HG02678 (cell line): ENCODE data around the gene PHACTR1.

Experiments used
- ATAC-seq: cut with Tn5 transposase; IDR thresholded peaks from one replicate; pipeline ENCODE4 v1.9.1; 2021; ENCODE audit warnings: mild to moderate bottlenecking, moderate library complexity; ENCODE audit not compliant: unreplicated experiment

The PHACTR1 gene

DNA sequence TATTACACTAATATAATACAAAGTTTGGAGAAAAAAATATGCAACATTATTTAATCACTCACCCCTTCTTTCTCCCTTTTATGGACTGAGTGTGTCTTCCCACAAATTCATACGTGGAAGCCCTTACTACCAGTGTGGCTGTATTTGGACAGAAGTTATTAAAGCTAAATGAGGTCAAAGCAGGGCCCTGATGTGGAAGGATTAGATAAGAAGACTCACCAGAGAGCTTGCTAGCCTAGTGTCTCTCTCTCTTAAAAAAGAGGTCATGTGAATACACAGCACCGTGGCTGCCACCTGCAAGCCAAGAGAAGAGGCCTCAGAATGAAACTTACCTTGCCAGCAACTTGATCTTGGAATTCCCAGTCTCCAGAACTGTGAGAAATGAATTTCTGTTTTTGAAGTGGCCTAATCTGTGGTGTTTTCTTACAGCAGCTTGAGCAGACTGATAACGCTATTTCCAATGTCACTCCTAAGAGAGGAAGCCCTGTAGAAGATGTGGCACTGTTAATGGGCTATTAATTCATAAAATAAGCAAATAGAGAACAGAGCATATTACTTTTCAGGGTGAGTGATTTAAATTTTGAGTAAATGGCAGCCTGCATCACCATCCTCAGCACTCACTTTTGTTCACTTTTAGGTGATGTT, 378.3 kb downstream of the PHACTR1 start:
- ATAC-seq, result no peak

DNA sequence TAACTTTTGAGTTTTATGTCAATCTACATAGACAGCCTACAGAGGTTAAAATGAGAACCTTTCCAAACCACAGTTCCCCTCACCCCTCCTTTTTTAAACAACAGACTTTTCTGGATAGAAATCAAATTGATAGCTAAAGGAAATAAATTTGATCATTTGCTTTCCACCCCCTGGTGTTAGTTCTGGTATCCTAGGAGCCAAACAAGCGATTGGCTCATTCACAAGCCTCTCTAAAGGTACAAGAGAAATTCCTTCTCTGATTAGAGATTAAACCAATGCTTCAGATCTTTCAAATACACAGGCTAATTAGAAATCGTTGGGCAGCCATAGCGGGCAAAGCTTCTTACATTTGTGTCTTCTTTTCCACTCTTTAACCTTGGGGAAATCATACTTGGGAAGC, 379.5 kb downstream of the PHACTR1 start:
- ATAC-seq, result no peak

DNA sequence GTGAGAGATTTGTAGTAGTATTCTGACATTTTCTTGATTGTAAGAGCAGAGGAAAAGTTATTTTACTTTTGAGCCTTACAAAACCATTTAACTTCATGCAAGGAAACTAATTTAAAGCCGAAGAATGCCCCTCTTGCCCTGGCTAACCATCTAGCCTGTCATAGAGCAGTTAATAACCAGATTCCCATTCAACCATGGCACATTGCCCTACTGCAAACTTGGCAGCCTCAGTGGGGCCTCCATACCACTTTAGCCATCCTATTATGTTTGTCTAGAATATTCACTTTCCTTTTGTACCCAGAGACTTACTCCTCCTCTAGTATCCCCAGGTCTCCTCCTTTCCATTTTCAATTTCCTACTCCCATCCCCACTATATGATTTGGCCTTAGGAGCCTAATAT, 380.9 kb downstream of the PHACTR1 start:
- ATAC-seq, result no peak

DNA sequence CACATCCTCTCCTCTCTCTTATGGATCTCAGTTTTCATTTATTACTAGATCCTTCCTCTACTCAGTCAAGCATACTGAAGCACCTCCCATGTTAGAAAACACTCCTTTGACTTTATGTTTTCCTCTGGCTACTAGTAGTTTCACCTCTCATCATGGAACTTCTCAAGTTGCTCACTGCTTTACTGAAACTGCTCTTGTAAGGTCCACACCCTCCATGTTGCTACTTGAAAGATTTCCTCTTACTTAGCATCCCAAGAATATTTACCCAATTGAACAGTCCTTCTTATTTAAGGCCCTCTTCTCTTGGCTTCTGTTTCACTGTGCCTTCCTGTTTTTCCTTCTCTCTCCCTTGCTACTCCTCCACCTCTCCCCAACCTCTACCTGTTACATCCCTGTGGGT, 381.4 kb downstream of the PHACTR1 start:
- no peak for ATAC-seq

DNA sequence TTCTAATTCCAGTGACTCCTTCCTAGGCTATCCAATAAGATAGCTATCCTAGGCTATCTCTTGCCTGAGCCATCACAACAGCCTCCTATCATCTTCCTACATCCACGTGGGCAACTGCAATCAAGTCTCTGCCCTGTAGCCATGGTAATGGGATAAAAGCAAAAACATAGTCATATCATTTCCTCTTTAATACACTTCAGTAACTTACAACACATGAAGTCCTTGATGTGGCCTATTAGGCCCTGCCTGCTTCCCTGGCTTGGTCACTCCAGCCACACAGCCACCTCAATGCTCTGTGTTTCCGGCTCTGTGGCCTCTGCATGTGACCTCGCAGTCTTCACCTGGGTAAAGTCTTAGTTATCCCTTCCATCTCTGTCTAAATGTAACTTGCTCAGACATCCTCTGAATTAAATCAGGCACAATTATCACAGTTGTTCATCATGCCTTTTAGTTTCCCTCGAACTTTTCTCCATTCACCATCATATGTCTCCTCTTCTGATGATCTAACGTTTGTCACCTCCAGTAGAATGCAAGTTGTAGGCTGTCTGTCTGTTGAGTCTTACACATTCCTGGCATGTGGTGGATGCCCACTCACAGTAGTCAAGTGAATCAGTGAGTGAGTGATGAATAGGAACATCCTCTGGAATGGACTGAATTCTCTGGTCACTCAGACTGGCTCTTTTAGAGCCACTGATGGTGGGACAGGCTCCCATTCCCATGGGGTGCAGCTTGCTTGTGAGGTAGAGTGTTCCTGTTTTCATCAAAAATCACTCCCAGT, 382.4 kb downstream of the PHACTR1 start:
- no peak for ATAC-seq

DNA sequence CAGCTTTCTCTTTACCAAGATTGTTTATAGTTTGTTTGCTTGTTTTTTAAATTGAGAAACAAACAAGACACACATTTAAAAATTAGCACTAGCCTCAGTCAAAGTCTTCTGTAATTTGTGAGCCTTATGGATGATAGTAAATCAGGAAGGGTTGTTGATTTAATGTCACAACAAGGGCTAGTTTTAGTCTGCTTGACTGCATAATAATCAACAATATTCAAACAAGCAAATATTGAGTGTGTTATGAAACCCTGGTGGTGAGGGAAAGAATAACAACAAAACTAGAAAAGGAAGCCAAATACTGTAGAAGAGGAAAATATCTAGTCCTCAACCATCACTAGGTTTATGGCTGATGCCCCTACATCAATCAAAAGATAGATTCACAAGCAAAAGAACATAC, 383.2 kb downstream of the PHACTR1 start:
- no peak for ATAC-seq

DNA sequence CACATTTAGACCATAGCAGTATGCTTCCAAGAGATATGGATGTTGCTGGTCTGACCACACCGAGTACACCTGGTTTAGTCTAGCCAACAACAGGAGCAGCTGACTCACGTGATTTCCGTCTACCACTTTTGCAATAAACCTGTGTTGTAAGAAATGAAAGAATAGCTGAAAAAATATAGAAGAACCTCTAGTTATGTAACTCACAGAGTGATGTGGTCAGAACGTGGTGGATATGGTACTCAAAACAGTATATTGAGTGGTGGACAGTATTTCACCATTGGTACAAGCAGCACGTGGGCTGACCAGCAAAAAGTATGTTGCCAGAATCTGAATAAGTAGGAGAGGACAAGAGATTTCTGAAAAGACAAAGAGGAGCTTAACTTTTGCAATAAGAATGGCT, 384.8 kb downstream of the PHACTR1 start:
- no peak for ATAC-seq

DNA sequence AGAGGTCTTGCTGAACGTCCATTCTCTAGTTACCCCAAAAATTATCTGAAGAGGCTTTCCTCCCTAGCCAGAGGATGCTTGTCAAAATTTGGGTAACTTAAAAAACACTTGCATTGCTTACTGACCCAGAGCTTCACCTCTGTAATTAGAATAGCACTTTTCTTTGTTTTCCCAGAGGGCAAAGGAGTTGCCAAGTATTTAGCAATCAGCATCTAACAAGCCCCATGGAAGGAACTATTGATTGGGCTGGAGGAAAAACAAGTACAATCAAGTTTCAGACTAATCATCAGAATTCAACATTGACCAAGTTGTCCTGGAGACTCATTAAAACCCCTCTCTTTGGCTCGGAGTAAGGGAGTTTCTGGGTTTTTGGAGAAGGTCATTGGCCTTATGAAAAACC, 385.4 kb downstream of the PHACTR1 start:
- no peak for ATAC-seq

DNA sequence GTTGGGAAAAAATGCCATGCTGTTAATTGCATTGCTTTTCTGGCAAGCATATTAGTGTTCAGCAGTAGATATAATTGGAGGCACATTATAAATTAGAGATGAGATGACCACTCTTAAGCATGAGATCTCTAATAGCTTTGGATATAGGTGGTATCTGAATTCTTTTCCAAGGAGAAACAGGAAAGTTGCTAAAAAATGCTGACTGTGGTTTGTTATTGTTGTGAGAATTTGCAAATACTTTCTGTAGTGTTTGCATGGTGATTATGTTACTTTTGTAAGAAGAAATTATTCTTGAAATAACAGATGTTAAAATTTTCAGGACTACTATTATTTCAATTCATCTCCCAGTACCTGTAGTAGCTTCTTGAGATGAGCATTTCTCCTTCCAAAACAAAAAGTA, 386.6 kb downstream of the PHACTR1 start:
- ATAC-seq, result no peak

DNA sequence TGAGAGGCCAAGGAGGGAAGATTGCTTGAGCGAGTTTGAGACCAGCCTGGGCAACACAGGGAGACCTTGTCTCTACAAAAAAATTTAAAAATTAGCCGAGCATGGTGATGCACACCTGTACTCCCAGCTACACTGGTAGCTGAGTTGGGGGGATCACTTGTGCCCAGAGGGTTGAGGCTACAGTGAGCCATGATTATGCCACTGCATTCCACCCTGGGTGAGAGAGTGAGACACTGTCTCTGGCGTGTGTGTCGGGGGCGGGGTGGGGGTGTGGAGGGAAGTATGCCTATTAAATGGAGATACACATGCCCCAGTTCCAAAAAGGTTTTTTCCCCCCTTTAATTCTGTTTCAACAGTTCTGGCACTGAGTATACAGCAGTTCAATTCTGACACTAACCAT, 388.6 kb downstream of the PHACTR1 start:
- ATAC-seq, result no peak

DNA sequence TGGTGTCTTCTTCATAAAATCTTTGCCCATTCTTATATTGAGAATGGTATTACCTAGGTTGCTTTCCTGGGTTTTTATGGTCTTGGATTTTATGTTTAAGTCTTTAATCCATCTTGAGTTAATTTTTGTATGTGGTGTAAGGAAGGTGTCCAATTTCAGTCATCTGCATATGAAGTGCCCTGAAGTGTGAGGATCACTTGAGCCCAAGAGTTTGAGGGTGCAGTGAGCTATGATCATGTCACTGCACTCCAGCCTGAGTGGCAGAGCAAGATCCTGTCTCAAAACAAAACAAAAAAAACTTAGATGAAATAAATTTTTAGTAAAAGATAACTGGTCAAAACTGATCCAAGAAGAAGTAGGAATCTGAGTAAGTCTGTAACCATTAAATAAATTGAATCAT, 396.4 kb downstream of the PHACTR1 start:
- ATAC-seq, result no peak

DNA sequence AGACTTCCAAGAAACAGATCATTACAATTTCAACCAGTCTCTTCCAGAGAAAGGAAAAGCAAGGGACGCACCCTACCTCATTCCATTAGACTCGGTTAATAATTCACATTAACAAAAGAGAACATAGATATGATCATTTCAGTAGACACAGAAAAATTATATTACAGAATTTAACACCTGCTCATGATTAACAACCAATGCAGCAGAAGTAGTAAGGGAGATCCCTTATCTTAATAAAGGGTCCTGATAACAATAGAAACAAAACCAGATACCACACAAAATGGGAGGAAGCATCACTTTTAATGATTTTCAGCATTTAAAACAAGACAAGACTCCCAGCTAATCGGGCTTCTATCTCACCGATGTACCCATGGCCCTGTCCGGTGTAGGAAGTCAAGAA, 396.8 kb downstream of the PHACTR1 start:
- ATAC-seq, result no peak

DNA sequence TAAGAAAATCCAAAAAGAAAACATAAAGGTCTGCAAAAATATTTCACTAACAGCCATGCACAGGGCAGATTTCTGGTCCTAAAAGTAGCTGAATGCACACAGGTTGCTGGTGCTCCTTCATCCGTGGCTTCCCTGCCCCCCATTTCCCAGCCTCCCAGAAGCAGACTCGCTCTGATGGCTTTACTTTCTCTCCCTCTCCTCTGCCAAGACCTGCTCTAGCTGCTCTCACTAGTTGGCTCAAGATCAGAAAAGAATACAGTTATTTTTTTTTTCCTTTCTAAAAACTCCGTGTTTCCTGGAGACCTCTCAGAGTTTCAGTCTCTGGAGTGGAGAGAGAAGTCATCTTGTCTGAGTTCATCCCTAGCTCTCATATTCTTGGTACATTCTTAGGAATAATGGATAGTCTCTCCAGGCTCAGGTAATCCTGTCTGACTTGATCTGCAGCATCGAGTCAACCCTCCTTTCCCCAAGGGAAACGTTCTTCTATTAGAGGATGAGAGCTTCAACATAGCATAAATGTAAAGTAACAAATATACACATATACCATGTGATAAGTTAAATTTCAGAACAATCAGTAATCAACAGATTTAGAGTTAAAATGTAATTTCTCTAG, 397.5 kb downstream of the PHACTR1 start:
- no peak for ATAC-seq

DNA sequence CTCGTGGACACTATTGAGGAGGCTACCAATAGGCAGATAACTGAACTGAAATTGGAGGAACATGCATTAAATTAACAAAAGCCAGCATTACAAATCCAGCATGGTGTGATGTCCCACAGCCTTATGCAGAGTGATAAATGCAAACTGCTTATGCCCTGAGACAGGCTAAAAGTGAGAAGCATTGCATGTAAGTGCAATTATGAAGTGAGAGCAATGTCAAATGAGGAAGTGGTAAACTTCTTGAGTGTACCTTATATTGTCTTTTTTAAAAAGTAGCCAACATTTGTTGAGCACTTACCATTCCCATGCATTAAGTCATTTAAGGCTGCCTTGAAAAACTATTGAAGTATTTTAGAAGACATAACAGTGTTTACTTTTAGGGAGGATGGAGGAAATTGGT, 399.6 kb downstream of the PHACTR1 start:
- ATAC-seq, result no peak

DNA sequence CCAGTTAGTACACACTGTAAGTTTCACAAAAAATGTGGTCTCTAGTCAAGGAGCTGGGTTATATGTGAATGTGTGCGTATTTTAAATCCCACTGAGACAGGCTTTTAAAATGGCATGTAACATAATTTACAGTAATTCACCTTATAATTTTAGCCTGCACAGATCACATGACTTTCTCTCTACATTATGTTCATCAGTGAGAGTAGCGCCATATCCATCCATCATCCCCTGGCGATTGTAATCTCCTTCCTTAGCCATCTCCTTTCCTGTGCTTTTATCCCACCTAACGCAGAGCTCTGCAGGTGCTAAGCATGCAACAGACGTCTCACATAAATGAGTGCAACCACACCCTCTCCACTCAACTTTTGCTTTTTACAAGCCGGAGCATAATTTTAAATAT, 401.0 kb downstream of the PHACTR1 start:
- no peak for ATAC-seq

DNA sequence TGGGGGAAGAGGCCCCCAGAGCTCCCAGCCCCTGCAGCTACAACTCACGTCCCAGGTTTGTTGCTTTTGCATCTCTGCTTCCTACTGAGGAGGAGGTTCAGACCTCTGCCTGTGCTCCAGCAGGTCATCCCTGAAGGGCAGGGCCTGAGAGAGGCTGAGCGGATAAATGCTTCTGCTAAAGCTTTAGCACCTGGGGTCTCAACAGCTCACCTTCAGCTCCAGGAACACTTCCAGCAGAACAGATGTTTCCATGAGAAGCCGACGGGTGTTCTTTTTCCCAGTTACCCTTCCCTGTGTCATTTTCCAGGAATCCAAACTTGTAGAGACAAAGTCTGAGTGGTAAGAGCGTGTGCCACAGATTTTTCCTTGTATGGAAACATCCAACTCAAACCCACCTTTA, 403.0 kb downstream of the PHACTR1 start:
- ATAC-seq, result no peak

DNA sequence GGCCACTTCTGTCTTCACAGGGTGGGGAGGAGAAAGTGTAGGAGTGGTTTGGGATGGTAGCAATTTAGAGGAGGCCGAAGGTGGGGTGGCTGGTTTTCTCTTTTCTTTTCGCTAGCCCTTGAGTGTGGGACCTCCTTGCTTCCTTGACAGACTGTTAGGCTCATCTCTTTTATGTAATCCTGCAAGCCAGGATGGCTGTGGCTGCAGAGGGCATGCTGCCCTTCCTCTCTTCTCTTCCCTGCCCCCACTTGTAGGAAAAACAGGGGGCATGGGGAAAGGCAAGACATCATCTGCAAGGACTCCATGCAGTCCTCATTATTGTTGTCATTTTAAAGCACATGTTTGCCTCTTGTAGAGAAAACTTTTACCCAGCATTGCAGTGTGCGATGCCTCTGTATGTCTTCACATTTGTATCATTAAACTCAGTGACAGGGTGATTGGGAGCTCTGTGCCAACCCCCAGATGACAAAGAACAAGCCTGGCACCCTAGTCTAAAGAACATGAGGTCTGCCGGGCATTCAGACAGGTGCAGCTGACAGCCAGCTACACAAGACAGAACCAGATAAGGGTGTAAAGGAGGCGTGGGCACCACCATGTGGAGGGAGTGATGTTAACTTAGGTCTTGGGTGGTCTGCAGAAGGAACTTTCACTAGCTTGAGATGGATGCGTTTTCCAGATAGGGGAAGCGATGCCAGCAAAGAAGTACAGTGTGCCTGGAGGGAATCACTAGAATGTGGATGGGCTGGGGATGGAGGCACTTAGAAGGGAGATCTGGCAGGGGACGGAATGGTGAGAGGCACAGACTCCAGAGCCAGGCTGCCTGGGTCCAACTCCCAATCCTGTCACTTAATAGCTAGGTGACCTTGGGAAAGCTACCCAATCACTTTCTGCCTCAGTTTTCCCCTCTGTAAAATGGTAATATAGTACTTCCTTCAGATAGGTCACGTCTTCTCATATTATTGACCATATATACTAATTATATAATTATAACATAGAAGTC, 404.2 kb downstream of the PHACTR1 start:
- ATAC-seq, result no peak

DNA sequence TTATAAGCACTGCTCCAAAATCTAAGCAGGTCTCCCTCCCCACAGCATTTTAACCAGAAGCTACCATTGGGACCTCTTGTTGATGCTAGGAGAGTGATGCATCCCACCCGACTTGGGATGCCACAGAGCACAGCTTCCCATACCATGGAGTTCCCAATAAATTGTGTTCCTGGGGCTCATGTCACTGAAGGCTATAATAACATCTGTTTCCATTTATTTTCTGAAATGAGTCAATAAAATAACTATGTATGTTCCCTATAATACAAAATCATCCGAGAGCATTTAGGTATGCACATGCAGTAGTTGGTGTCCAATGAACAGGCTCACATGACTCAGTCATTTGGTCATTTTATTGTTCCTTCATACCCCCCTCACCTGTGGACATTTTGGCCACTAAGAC, 407.6 kb downstream of the PHACTR1 start:
- no peak for ATAC-seq

DNA sequence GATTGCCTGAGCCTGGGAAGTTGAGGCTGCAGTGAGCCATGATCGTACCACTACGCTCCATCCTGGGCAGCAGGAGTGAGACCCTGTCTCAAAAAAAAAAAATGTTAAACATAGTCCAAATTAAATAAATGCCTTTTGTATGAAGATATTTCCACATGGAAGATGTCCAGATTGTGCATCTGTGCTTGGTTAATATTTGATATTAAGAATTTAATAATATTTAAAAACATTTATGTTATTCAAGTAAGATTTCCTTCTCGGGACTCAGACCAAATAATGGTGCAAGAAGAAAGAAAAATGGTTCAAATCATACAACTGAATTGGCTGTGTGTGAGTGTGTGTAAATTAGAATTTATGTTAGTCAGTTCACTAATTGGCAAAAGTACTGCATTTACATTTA, 409.3 kb downstream of the PHACTR1 start:
- no peak for ATAC-seq

DNA sequence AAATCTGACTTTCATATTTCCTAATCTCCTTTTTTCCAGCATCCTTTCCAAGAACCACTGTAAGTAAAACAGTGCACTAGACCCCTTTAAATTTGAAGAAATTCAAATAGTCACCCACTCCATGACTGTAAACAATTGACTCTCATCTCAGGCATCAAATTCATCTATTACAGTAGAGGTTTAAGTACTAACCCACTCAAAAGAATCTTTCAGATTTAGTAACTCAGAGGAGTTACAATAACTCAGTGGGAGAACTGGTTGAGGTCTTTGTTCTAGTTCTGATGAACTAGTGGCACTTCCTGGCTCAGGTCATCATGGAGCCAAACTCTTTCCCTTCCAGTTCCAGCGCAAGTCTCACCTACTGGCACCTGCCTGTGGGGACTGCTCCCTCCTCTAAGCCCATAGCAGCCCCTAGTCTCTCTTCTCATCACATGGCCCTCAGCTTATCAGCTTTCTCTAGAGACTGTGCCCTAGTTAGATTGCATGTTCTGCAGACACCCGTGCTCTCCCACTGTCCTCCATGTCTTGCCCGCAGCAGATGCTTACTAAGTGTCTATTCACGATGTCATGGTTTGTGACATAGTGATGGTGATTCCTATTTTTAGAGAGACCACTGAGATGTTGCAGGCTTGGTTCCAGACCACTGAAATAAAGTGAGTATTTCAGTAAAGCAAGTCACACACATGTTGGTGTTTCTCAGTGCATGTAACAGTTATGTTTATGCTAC, 415.5 kb downstream of the PHACTR1 start:
- no peak for ATAC-seq
